ENCODE data around the gene MRPS22.

DNA sequence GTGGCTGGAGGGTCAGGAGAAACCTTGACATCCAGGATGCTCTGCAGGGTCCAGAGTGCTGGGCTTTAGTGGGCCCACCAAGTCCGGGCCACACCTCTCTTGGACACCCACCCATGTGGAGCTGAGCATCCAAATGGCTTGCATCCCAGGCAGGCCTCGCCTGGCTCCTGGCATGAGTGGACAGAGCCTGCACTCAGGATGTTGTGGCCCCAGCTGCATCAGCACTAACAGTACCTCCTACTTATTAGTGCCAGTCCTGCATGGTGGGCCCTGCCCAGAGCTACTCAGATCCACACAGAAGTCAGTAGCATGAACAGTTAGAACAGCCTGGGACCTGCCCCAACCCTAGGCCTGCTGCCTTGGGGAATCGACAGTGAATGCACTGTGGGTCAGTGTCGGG, 42.2 kb upstream of the MRPS22 start:
- TF ChIP-seq FOXA1 (IDR thresholded peaks at IDR 0.05) (no peak), TAF1 (conservative IDR thresholded peaks at IDR 0.05) (no peak), JUND (IDR thresholded peaks at IDR 0.05) (no peak), SP1 (IDR thresholded peaks at IDR 0.05) (no peak), YY1 (IDR thresholded peaks at IDR 0.05) (no peak), RXRA (IDR thresholded peaks at IDR 0.05) (no peak), NR2F2 (IDR thresholded peaks at IDR 0.05) (no peak), EGR1 (IDR thresholded peaks at IDR 0.05; ENCODE audit: low read depth in 2 of 2) (no peak)
- TF ChIP-seq, protein P1, sequence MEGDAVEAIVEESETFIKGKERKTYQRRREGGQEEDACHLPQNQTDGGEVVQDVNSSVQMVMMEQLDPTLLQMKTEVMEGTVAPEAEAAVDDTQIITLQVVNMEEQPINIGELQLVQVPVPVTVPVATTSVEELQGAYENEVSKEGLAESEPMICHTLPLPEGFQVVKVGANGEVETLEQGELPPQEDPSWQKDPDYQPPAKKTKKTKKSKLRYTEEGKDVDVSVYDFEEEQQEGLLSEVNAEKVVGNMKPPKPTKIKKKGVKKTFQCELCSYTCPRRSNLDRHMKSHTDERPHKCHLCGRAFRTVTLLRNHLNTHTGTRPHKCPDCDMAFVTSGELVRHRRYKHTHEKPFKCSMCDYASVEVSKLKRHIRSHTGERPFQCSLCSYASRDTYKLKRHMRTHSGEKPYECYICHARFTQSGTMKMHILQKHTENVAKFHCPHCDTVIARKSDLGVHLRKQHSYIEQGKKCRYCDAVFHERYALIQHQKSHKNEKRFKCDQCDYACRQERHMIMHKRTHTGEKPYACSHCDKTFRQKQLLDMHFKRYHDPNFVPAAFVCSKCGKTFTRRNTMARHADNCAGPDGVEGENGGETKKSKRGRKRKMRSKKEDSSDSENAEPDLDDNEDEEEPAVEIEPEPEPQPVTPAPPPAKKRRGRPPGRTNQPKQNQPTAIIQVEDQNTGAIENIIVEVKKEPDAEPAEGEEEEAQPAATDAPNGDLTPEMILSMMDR (IDR thresholded peaks at IDR 0.05; ENCODE audit: low read depth, low read length, missing input control) = no peak
- TF ChIP-seq, protein P2, sequence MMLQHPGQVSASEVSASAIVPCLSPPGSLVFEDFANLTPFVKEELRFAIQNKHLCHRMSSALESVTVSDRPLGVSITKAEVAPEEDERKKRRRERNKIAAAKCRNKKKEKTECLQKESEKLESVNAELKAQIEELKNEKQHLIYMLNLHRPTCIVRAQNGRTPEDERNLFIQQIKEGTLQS (IDR thresholded peaks at IDR 0.05) = no peak
- TF ChIP-seq, protein P3, sequence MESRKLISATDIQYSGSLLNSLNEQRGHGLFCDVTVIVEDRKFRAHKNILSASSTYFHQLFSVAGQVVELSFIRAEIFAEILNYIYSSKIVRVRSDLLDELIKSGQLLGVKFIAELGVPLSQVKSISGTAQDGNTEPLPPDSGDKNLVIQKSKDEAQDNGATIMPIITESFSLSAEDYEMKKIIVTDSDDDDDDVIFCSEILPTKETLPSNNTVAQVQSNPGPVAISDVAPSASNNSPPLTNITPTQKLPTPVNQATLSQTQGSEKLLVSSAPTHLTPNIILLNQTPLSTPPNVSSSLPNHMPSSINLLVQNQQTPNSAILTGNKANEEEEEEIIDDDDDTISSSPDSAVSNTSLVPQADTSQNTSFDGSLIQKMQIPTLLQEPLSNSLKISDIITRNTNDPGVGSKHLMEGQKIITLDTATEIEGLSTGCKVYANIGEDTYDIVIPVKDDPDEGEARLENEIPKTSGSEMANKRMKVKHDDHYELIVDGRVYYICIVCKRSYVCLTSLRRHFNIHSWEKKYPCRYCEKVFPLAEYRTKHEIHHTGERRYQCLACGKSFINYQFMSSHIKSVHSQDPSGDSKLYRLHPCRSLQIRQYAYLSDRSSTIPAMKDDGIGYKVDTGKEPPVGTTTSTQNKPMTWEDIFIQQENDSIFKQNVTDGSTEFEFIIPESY (IDR thresholded peaks at IDR 0.05) = no peak
- TF ChIP-seq, protein P4, sequence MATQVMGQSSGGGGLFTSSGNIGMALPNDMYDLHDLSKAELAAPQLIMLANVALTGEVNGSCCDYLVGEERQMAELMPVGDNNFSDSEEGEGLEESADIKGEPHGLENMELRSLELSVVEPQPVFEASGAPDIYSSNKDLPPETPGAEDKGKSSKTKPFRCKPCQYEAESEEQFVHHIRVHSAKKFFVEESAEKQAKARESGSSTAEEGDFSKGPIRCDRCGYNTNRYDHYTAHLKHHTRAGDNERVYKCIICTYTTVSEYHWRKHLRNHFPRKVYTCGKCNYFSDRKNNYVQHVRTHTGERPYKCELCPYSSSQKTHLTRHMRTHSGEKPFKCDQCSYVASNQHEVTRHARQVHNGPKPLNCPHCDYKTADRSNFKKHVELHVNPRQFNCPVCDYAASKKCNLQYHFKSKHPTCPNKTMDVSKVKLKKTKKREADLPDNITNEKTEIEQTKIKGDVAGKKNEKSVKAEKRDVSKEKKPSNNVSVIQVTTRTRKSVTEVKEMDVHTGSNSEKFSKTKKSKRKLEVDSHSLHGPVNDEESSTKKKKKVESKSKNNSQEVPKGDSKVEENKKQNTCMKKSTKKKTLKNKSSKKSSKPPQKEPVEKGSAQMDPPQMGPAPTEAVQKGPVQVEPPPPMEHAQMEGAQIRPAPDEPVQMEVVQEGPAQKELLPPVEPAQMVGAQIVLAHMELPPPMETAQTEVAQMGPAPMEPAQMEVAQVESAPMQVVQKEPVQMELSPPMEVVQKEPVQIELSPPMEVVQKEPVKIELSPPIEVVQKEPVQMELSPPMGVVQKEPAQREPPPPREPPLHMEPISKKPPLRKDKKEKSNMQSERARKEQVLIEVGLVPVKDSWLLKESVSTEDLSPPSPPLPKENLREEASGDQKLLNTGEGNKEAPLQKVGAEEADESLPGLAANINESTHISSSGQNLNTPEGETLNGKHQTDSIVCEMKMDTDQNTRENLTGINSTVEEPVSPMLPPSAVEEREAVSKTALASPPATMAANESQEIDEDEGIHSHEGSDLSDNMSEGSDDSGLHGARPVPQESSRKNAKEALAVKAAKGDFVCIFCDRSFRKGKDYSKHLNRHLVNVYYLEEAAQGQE (IDR thresholded peaks at IDR 0.05) = no peak

All from liver (tissue), 3 donors.